ENCODE measurements around the gene TMA7.
A peak's percentile ranks its signal among the peaks of the same experiment; 100 is the strongest.
"Not testable (repeated sequence)": the region's sequence is repeated elsewhere in the genome, so short reads cannot be mapped to it uniquely, and the experiment has no call there.

Gene TMA7

DNA sequence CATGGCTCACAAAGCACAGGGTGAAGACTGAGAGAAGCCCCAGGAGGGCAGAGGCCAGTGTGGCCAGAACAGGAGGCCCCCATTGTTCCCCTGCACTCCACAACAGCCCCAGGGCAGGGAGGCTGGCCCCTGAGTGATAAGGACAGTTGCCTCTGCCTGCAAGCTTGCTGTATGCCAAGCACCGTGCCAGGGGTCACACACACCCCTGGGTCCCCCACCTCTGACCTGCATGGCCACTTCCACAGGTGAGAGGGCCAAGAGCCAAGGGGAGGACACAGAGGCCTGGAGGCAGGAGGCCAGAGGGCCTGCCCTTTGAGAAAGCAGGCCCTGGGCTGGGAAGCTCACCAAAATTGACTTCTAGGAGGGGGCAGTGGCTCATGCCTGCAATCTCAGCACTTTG, 30.2 kb downstream of the TMA7 start:
- no peak for DNase-seq

DNA sequence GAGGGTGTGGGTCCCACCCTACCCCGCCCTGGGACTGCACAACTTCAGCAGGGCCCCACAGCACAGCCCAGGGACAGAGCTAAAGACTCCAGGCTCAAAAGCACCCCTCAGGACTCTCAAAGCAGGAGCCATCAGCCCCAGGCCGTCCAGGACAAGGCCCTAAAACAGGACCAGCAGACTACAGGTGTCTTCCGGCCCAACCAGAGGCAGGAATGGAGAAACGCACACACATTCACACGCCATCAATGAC, 32.5 kb downstream of the TMA7 start:
- peak; percentile 51 for DNase-seq

DNA sequence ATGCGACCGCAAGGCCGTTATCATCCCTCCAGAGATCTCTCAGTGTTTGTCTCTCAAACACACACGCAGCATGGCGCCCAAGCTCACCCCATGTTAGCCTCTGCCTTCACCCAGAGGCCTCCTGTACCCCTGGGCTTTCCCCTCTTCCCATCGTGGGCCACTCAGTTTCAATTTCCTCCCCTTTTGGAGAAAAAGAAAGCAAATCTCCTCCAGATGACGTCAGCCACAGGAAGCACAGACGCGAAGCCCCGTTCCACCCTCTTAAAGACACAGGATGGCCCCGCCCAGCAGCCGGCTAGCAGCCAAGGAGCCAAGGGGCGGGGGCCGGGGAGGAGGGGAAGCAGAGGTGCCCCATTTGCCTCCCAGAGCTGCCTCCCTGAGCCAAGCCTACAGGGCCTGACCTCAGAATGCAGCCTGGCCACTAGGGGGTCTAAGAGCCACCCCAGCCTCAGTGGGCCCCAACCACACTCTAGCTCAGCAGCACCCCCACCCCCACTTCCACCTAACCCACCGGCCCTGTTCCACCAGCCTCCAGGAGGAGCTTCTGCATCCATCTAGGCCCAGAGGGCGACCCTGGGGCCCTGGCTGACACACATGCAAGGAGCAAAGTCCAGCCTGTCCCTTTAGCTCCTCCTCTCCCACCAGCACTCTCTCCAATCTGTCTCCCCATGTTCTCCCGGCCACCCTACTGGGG, 33.0 kb downstream of the TMA7 start:
- DNase-seq, result peak; percentile 99

DNA sequence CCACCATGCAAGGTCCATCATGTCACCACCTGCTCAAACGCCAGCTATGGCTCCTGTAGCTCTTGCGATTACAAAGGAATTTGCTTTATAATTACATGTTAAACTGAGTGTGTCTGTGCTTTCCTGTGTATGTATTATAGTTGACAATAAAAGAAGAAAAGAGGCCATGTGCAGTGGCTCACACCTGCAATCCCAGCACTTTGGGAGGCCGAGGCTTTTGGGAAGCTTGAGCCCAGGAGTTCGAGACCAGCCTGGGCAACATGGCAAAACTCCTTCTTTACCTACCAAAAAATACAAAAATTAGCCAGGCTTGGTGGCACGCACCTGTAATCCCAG, 33.5 kb downstream of the TMA7 start:
- DNase-seq, result no peak

DNA sequence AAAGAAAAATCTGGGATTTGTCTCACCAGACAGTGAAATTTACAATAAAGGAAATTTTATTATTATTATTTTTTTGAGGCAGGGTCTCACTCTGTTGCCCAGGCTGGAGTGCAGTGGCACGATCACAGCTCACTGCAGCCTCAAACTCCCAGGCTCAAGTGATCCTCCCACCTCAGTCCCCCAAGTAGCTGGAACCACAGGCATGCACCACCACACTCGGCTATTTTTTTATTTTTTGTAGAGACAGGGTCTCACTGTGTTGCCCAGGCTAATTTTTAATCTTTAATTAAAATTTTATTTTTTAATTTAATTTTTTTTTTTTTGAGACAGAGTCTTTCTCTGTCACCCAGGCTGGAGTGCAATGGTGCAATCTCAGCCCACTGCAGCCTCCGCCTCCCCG, 34.0 kb downstream of the TMA7 start:
- not testable (repeated sequence) for DNase-seq

GRCh38 chr3:48474619-48475018, 34.6 kb downstream of the TMA7 start:
- DNase-seq, result no peak

GRCh38 chr3:48475188-48475587, 35.1 kb downstream of the TMA7 start:
- no peak for DNase-seq

- DNase-seq, result no peak
These were observed 36.5 kb downstream of the TMA7 start for GRCh38 chr3:48476426-48477053.

- DNase-seq, result no peak
These were observed 38.0 kb downstream of the TMA7 start for GRCh38 chr3:48477959-48478520.

- no peak for DNase-seq
These were observed 38.8 kb downstream of the TMA7 start for GRCh38 chr3:48478626-48479555.

- DNase-seq, result not testable (repeated sequence)
These were observed 40.8 kb downstream of the TMA7 start for GRCh38 chr3:48480891-48481290.

GRCh38 chr3:48482822-48483221, 42.8 kb downstream of the TMA7 start:
- not testable (repeated sequence) for DNase-seq

DNA sequence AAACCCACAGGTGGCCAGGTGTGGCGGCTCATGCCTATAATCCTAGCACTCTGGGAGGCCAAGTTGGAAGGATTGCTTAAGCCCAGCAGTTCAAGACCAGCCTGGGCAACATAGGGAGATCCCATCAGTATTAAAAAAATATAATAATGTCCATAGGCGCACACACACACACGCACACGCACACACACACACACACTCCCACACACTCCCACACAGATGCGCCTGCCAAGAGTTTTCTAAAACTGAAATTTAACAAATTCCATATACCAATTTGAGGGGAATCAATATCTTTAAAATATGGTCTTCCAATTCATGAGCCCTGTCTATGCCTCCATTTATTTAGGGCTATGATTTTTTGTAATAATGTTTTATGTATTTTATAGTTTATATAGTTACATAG, 46.9 kb downstream of the TMA7 start:
- no peak for DNase-seq

DNA sequence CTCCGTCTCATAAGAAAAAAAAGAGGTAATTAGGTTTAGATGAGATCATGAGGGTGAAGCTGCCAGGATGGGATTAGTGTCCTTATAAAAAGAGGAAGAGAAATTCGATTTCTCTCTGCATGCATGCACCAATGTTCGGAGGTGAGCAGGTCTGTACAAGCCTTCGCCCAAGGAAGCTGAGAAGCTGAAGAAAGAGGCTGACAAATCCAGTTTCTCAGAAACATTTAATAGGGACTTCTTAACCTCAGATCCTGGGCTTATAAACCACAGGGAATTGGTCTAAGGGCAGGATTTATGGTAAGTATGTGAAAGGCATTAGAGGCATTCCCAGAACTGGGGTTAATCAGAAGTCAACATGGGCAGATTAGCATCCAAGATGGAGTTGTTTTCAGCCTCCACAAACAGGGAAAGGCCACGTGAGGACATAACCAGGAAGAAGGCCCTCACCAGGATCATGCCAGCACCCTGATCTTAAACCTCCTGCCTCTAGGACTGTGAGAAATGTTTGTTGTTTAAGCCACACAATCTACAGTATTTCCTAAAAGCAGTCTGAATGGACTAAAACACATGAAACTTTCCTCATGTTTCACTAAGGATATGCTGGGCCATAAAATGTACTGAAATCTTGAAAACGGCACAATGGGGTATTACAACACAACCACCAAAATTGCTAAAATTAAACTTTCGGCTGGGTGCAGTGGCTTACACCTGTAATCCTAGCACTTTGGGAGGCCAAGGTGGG, 52.6 kb downstream of the TMA7 start:
- peak; percentile 50 for DNase-seq

GRCh38 chr3:48493203-48493501, 53.1 kb downstream of the TMA7 start:
- DNase-seq, result no peak

Measured in suppressor macrophage treated with lipopolysaccharide for 4 hours (primary cell).